Effector memory CD8-positive, alpha-beta T cell (primary cell): Measurements from ENCODE around the gene RBMS1.
A peak's percentile ranks its signal among the peaks of the same experiment; 100 is the strongest.

Experiments used
- ATAC-seq: fragments of 150-1000 bp; cut with Tn5 transposase; replicated peaks from 2 replicates; pipeline ENCODE4 v1.10.0; 2021; ENCODE audit warnings: mild to moderate bottlenecking, moderate library complexity
- DNase-seq, 3 experiments: peaks; one replicate each; pipeline ENCODE4 v3.0.0; 2021
- H3K27ac Mint-ChIP-seq, 2 donors: one replicate each; pipeline ENCODE4 v1.8.0; 2022; ENCODE audit warnings: mild to moderate bottlenecking in 2 of 2, mixed read lengths in 2 of 2, moderate library complexity in 2 of 2
- H3K27me3 Mint-ChIP-seq, 2 donors: one replicate each; pipeline ENCODE4 v1.8.0; 2022; ENCODE audit warnings: mixed read lengths in 2 of 2
- H3K36me3 Mint-ChIP-seq: one replicate; pipeline ENCODE4 v1.8.0; 2022; ENCODE audit warnings: mild to moderate bottlenecking, moderate library complexity, mixed read lengths; ENCODE audit not compliant: insufficient read depth
- H3K4me1 Mint-ChIP-seq, 2 donors: one replicate each; pipeline ENCODE4 v1.8.0; 2022; ENCODE audit warnings: low read depth in 2 of 2, mixed read lengths in 2 of 2
- H3K4me3 Mint-ChIP-seq, 2 donors: one replicate each; pipeline ENCODE4 v1.8.0; 2022; ENCODE audit warnings: mild to moderate bottlenecking in 2 of 2, mixed read lengths in 2 of 2, moderate library complexity in 2 of 2
- H3K9me3 Mint-ChIP-seq, 2 donors: one replicate each; pipeline ENCODE4 v1.8.0; 2022; ENCODE audit warnings: mixed read lengths in 2 of 2
- total RNA-seq, 9 experiments: gene quantifications; one replicate each; lab custom pipeline; 2026; lab: John Stamatoyannopoulos, UW

Gene RBMS1
- total RNA-seq = 105 to 210 (median 152) reads per million in 9 experiments

- DNase-seq (peak; percentile 29 to 44 (median 39)), ATAC-seq (peak; percentile 55)
- peaks cover 6 to 15% of the 10 kb centered on the region in 2 donors for H3K4me1 Mint-ChIP-seq
- peaks cover 15% of the 10 kb centered on the region for H3K36me3 Mint-ChIP-seq
- H3K27me3 Mint-ChIP-seq = no peaks in the 10 kb centered on the region
- H3K27ac Mint-ChIP-seq = peak within 1 kb of the TSS; percentile 92 to 94
- H3K9me3 Mint-ChIP-seq = no peaks in the 10 kb centered on the region
- peak within 1 kb of the TSS; percentile 91 to 94 for H3K4me3 Mint-ChIP-seq
Measured at GRCh38 chr2:160493227-160494028, at the start of gene RBMS1. Gene RBMS1, minus strand, starts transcription at chr2:160493807. Its CDS starts 444 bp downstream, at chr2:160493363.

- no peaks in the 10 kb centered on the region for H3K27me3 Mint-ChIP-seq
- ATAC-seq = no peak
- H3K27ac Mint-ChIP-seq = no peak overlapping the region
- no peaks in the 10 kb centered on the region for H3K9me3 Mint-ChIP-seq
- H3K4me1 Mint-ChIP-seq = no peaks in the 10 kb centered on the region
- DNase-seq = no peak
- no peak overlapping the region for H3K4me3 Mint-ChIP-seq
- H3K36me3 Mint-ChIP-seq = no peaks in the 10 kb centered on the region
Measured at GRCh38 chr2:160541745-160542144, 48.1 kb upstream of the RBMS1 start.

GRCh38 chr2:160538559-160539355, 45.1 kb upstream of the RBMS1 start:
- Mint-ChIP-seq H3K27me3 (no peaks in the 10 kb centered on the region), H3K4me1 (no peaks in the 10 kb centered on the region), H3K36me3 (no peaks in the 10 kb centered on the region), H3K27ac (no peak overlapping the region), H3K9me3 (no peaks in the 10 kb centered on the region), H3K4me3 (no peak overlapping the region)
- ATAC-seq = no peak
- no peak for DNase-seq

- Mint-ChIP-seq H3K27me3 (peaks cover 0 to under 1% of the 10 kb centered on the region in 2 donors), H3K36me3 (no peaks in the 10 kb centered on the region), H3K4me3 (no peak overlapping the region), H3K9me3 (no peaks in the 10 kb centered on the region), H3K27ac (no peak overlapping the region), H3K4me1 (no peaks in the 10 kb centered on the region)
- ATAC-seq (no peak), DNase-seq (no peak)
Measured at GRCh38 chr2:160538115-160538514, 44.5 kb upstream of the RBMS1 start.

- peaks cover 0 to 9% of the 10 kb centered on the region in 2 donors for H3K27me3 Mint-ChIP-seq
- no peaks in the 10 kb centered on the region for H3K36me3 Mint-ChIP-seq
- no peaks in the 10 kb centered on the region for H3K9me3 Mint-ChIP-seq
- H3K4me3 Mint-ChIP-seq = no peak overlapping the region
- H3K27ac Mint-ChIP-seq = no peak overlapping the region
- ATAC-seq (no peak), DNase-seq (no peak)
- no peaks in the 10 kb centered on the region for H3K4me1 Mint-ChIP-seq
Measured at GRCh38 chr2:160534996-160535395, 41.4 kb upstream of the RBMS1 start.

- no peak for ATAC-seq
- Mint-ChIP-seq H3K27me3 (peaks cover 0 to 9% of the 10 kb centered on the region in 2 donors), H3K9me3 (no peaks in the 10 kb centered on the region)
Measured at GRCh38 chr2:160534249-160534648, 40.6 kb upstream of the RBMS1 start.

GRCh38 chr2:160533482-160533881, 39.9 kb upstream of the RBMS1 start:
- Mint-ChIP-seq H3K27ac (no peak overlapping the region), H3K36me3 (no peaks in the 10 kb centered on the region), H3K9me3 (no peaks in the 10 kb centered on the region), H3K4me3 (no peak overlapping the region), H3K27me3 (peaks cover 0 to 9% of the 10 kb centered on the region in 2 donors), H3K4me1 (no peaks in the 10 kb centered on the region)
- DNase-seq = no peak
- ATAC-seq = no peak

More at GRCh38 chr2:160534249-160534648, 40.6 kb upstream of the RBMS1 start:
- Mint-ChIP-seq H3K36me3 (no peaks in the 10 kb centered on the region), H3K4me1 (no peaks in the 10 kb centered on the region), H3K27ac (no peak overlapping the region), H3K4me3 (no peak overlapping the region)
- no peak for DNase-seq

- DNase-seq = no peak
- H3K27me3 Mint-ChIP-seq = peaks cover 0 to 9% of the 10 kb centered on the region in 2 donors
- no peaks in the 10 kb centered on the region for H3K4me1 Mint-ChIP-seq
- ATAC-seq = no peak
- no peak overlapping the region for H3K4me3 Mint-ChIP-seq
- H3K36me3 Mint-ChIP-seq = no peaks in the 10 kb centered on the region
- no peaks in the 10 kb centered on the region for H3K9me3 Mint-ChIP-seq
- H3K27ac Mint-ChIP-seq = no peak overlapping the region
Measured at GRCh38 chr2:160532388-160532787, 38.8 kb upstream of the RBMS1 start.

- Mint-ChIP-seq H3K4me1 (peaks cover 0 to 2% of the 10 kb centered on the region in 2 donors), H3K27me3 (no peaks in the 10 kb centered on the region), H3K27ac (no peak overlapping the region), H3K4me3 (no peak overlapping the region), H3K36me3 (no peaks in the 10 kb centered on the region), H3K9me3 (no peaks in the 10 kb centered on the region)
- no peak for DNase-seq
- ATAC-seq = no peak
Measured at GRCh38 chr2:160522951-160523710, 29.5 kb upstream of the RBMS1 start.

GRCh38 chr2:160517731-160518130, 24.1 kb upstream of the RBMS1 start:
- no peak overlapping the region for H3K27ac Mint-ChIP-seq
- H3K36me3 Mint-ChIP-seq = peaks cover 2% of the 10 kb centered on the region
- H3K4me1 Mint-ChIP-seq = peaks cover 10 to 19% of the 10 kb centered on the region in 2 donors
- ATAC-seq (no peak), DNase-seq (no peak)
- H3K4me3 Mint-ChIP-seq = no peak overlapping the region
- H3K27me3 Mint-ChIP-seq = no peaks in the 10 kb centered on the region
- H3K9me3 Mint-ChIP-seq = no peaks in the 10 kb centered on the region

GRCh38 chr2:160516547-160517365, 23.1 kb upstream of the RBMS1 start:
- ATAC-seq (peak; percentile 48), DNase-seq (no peak)
- Mint-ChIP-seq H3K4me1 (peaks cover 10 to 19% of the 10 kb centered on the region in 2 donors), H3K4me3 (peak overlapping the region in 1 of 2 donors; percentile 21), H3K36me3 (peaks cover 2% of the 10 kb centered on the region), H3K27ac (peak overlapping the region in 1 of 2 donors; percentile 16), H3K9me3 (no peaks in the 10 kb centered on the region), H3K27me3 (no peaks in the 10 kb centered on the region)

GRCh38 chr2:160515120-160515519, 21.5 kb upstream of the RBMS1 start:
- DNase-seq (no peak), ATAC-seq (no peak)
- peaks cover 2% of the 10 kb centered on the region for H3K36me3 Mint-ChIP-seq
- H3K27me3 Mint-ChIP-seq = no peaks in the 10 kb centered on the region
- H3K27ac Mint-ChIP-seq = no peak overlapping the region
- no peak overlapping the region for H3K4me3 Mint-ChIP-seq
- H3K4me1 Mint-ChIP-seq = peaks cover 10 to 19% of the 10 kb centered on the region in 2 donors
- H3K9me3 Mint-ChIP-seq = no peaks in the 10 kb centered on the region
